ENCODE results near the gene MMD.
"Not testable (repeated sequence)": the region's sequence is repeated elsewhere in the genome, so short reads cannot be mapped to it uniquely, and the experiment has no call there.

Gene MMD

DNA sequence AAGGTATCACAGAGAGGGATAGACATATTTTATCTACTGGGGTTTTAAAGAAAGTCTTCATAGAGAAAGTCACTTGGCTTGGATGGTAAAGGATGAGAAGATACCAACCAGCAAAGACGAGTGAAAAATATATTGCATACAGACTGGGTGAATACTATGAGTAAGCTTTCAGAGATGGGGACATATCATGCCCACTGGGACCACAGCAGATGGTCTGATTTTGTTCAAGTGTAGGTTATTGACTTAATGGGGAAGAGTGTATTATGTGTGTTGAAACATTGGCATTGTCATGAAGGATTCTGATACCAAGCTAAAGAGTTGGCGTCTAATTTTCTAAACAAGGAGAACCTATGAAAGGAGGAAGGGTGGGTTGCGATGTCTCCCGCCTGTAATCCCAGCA lies 13.8 kb upstream of the MMD start:
- TF ChIP-seq, protein P1, sequence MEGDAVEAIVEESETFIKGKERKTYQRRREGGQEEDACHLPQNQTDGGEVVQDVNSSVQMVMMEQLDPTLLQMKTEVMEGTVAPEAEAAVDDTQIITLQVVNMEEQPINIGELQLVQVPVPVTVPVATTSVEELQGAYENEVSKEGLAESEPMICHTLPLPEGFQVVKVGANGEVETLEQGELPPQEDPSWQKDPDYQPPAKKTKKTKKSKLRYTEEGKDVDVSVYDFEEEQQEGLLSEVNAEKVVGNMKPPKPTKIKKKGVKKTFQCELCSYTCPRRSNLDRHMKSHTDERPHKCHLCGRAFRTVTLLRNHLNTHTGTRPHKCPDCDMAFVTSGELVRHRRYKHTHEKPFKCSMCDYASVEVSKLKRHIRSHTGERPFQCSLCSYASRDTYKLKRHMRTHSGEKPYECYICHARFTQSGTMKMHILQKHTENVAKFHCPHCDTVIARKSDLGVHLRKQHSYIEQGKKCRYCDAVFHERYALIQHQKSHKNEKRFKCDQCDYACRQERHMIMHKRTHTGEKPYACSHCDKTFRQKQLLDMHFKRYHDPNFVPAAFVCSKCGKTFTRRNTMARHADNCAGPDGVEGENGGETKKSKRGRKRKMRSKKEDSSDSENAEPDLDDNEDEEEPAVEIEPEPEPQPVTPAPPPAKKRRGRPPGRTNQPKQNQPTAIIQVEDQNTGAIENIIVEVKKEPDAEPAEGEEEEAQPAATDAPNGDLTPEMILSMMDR (IDR thresholded peaks at IDR 0.05; ENCODE audit: insufficient read depth, low read depth, low read length, missing control alignments), result no peak
- no peak for DNase-seq (ENCODE audit: low read depth)
- no peak overlapping the region for H3K4me3 ChIP-seq (ENCODE audit: low read depth, low read length)

DNA sequence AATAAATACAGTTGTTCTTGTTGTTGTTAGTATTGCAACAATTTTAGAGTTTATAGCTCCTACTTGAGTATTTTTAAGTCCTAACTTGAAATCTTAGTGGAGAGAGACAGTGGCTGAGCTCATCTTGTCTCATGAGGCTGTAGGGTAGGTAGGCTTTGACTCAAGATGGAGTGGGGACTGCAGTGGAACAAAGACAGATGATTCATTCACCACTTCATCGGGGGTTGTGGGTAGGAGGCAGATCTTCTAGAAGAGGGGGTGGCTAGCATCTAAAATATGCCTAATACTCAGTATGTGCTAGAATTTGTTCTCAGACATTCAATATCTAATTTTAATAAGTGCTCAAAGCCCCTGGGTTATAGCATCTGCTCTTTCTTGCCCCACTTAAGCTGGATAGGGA lies 13.1 kb upstream of the MMD start:
- TF ChIP-seq, protein P1 (IDR thresholded peaks at IDR 0.05; ENCODE audit: insufficient read depth, low read depth, low read length, missing control alignments), result no peak
- no peak overlapping the region for H3K4me3 ChIP-seq (ENCODE audit: low read depth, low read length)
- peak; percentile 48 for DNase-seq (ENCODE audit: low read depth)

DNA sequence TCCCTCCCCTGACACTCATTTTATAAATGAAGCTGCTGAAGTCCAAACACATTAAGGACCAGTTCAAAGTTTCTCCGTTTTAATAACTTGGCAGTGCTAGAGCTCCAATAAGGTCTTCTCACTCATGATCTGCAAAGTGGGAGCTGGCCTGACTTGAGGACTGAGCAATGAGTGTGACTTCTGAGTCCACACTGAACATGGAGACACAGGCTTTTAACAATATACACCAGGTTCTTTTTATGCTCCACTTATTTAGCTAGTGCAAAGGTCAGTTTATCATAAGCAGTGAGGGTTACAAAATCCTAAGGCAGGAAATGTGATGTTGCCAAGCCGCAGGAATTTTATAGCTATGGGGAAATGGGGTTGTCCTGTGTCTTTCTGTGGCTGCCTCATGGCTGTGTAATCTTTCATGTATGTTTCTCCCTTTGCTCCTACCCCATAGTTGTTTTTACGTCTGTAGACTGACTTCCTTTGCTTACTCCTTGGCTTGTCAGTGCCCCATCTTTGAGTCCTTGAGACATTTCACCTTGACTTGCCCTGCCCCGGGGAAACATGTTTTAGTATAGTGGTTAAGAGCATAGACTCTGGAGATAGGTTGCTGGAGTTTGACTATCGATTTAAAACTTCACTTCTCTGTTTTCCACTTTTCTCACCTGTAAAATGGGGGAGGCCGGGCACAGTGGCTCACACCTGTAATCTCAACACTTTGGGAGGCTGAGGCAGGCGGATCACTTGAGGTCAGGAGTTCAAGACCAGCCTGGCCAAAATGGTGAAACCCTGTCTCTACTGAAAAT lies 12.2 kb upstream of the MMD start:
- TF ChIP-seq, protein P1 (IDR thresholded peaks at IDR 0.05; ENCODE audit: insufficient read depth, low read depth, low read length, missing control alignments), result no peak
- no peak overlapping the region for H3K4me3 ChIP-seq (ENCODE audit: low read depth, low read length)
- no peak for DNase-seq (ENCODE audit: low read depth)

DNA sequence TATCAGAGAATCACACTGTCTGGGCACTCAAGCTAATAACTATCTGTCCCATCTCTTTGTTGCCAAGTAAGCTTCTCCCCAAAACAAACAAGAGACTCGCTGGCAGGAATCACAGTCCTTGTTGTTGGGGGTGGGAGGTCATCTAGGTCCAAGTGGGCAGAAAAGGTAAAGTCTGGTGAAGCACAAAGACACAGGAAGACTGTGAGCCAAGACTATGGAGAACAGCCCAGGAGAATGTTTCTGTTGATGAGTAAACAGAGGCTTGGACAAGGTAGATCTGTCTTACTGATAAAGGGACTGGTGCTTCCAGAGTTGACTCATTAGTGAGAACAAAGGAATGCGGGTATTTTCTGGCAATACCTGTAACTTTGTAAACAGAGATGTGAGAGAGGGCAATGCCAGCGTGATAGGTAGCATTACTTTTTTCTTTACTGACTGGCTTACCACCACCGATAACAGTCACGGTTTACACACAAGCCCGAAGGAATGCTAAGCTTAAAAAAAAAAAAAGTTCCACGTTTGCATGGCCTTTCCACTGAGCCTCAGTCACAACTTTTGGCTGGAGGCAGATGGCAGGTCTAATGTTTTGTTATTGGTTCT lies 11.5 kb upstream of the MMD start:
- peak; percentile 56 for DNase-seq (ENCODE audit: low read depth)
- TF ChIP-seq, protein P1 (IDR thresholded peaks at IDR 0.05; ENCODE audit: insufficient read depth, low read depth, low read length, missing control alignments), result no peak
- H3K4me3 ChIP-seq (ENCODE audit: low read depth, low read length), result no peak overlapping the region

DNA sequence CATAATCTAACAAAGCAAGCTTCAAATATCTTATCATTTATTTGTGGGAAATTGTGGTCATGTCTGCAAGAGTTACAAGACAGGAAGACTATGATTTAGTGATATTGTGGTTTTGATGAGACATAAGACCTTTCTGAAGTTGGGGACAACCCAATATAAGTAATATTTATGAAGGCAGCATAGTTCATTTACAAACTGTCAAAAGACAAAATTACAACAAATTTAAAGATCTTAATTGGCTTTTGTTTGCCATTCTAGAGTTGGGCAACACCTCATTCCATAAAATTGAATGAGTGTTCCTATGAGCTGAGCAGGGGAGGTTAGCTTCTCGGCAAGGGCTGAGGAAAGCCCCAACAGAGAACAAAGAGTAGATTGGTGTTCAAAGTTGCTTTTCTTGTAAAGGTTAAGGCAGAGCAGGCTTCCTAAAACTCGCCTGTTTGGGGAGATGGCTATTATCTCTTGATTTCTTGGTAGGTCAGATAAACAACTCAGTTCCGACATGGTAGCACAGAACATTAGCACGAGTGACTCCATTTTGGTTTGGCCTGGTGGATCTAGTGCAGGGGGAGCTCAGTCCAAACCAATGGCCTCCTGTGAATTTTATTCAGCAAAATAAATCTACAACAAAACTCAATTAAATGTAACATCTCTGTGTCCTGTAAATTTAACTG lies 10.9 kb upstream of the MMD start:
- TF ChIP-seq, protein P1 (IDR thresholded peaks at IDR 0.05; ENCODE audit: insufficient read depth, low read depth, low read length, missing control alignments), result no peak
- no peak overlapping the region for H3K4me3 ChIP-seq (ENCODE audit: low read depth, low read length)
- no peak for DNase-seq (ENCODE audit: low read depth)

DNA sequence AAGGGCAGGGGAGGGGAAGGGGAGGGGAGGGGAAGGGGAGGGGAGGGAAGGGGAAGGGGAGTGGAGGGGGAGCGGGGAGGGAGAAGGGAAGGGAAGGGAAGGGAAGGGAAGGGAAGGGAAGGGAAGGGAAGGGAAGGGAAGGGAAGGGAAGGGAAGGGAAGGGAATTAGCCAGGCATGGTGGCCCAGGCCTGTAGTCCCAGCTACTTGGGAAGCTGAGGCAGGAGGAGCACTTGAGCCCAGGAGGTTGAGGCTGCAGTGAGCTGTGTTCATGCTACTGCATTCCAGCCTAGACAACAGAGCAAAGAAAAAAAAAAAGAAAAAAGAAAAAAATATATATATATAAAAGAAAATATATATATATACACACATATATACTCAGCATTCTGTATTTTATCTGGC lies 10.3 kb upstream of the MMD start:
- not testable (repeated sequence) for H3K4me3 ChIP-seq (ENCODE audit: low read depth, low read length); DNase-seq (ENCODE audit: low read depth)

DNA sequence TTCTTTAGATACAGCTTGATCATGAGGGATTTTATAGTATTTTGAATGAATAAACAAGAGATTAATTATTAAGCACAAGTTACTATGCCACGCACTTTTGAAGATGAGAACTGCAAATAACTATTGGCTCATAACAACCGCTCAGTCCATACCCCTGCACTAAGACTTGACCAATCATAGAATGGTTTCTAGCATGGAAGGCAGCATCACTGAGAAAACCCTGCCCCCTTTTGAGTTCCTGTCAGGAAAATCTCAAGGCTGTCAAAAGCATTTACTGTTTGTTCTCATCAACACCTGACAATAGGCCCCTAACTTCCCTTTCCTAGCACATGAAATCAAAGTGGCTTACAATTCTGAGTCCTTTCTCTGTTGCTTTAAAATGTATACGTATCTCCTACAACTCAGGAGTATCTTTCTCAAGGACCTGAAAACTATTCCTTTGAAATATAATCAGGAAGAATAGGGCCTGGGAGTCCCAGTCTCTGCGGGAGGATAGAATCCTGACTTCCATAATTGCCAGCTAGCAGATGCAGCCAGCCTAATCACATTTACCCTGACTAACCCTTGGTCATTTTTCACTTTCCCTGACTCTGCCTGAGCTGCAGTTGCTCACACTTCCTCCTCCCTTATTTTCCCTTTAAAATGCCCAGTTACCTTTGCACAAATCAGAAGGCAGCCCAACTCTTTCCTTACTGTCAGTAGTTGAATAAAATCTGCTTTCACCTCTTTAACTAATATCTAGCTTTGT lies 9.1 kb upstream of the MMD start:
- no peak for DNase-seq (ENCODE audit: low read depth)

More for the DNA sequence above, 9.1 kb upstream of the MMD start:
- TF ChIP-seq, protein P1 (IDR thresholded peaks at IDR 0.05; ENCODE audit: insufficient read depth, low read depth, low read length, missing control alignments), result no peak
- H3K4me3 ChIP-seq (ENCODE audit: low read depth, low read length), result no peak overlapping the region

Data from GM12865 (cell line).